Keratinocyte (primary cell): Measurements from ENCODE around the gene GPX6. TPM values are rescaled to one million over a fixed set of nuclear protein-coding genes. Genes with fewer than 3 reads are reported as not detected.

Source experiments
- DNase-seq: peaks from one replicate; pipeline ENCODE4 v3.0.0-alpha.2; 2011; ENCODE audit warnings: low read depth, missing footprints, low spot score
- FAIRE-seq: peaks from 2 replicates; lab custom pipeline; 2011; peaks lifted over from hg19 to GRCh38; lab: Jason Lieb, UNC
- H2AFZ ChIP-seq: 2 replicates; pipeline ENCODE4 v1.6.0; 2012; ENCODE audit warnings: low read length, control low read depth, inconsistent platforms; ENCODE audit not compliant: control insufficient read depth
- H3K27ac ChIP-seq: 2 replicates; pipeline ENCODE4 v1.5.1; 2011; ENCODE audit warnings: low read length; ENCODE audit not compliant: control insufficient read depth, insufficient read depth
- H3K27me3 ChIP-seq: 3 replicates; pipeline ENCODE4 v1.6.0; 2011; ENCODE audit warnings: low read length; ENCODE audit not compliant: control insufficient read depth, insufficient read depth; ENCODE audit errors: extremely low read depth
- H3K36me3 ChIP-seq, 2 experiments: 2 replicates in 1 of 2; 3 replicates in 1 of 2; pipeline ENCODE4 v1.5.1; 2011; ENCODE audit warnings: low read length in 2 of 2, mild to moderate bottlenecking in 1 of 2; ENCODE audit not compliant: control insufficient read depth in 2 of 2, insufficient read depth in 2 of 2; ENCODE audit errors: extremely low read depth in 1 of 2
- H3K4me1 ChIP-seq: 3 replicates; pipeline ENCODE4 v1.5.1; 2011; ENCODE audit warnings: low read length; ENCODE audit not compliant: control insufficient read depth, insufficient read depth; ENCODE audit errors: extremely low read depth
- H3K4me2 ChIP-seq: 3 replicates; pipeline ENCODE4 v1.6.0; 2011; ENCODE audit warnings: low read depth, low read length; ENCODE audit not compliant: control insufficient read depth, insufficient read depth; ENCODE audit errors: extremely low read depth
- H3K4me3 ChIP-seq, 3 experiments: fragments of 200-600 bp in 1 of 3; sonication (generic) in 1 of 3; 2 replicates in 2 of 3; 3 replicates in 1 of 3; pipeline ENCODE4 v1.5.1; 2011 to 2016; ENCODE audit warnings: low read length in 3 of 3, mild to moderate bottlenecking in 3 of 3, control low read depth in 2 of 3, inconsistent platforms in 1 of 3, low read depth in 1 of 3, mixed read lengths in 1 of 3, mixed run types in 1 of 3, moderate library complexity in 1 of 3; ENCODE audit not compliant: control insufficient read depth in 2 of 3, insufficient read depth in 2 of 3; ENCODE audit errors: extremely low read depth in 1 of 3
- H3K79me2 ChIP-seq: 2 replicates; pipeline ENCODE4 v1.6.0; 2012; ENCODE audit warnings: low read length; ENCODE audit not compliant: control insufficient read depth, insufficient read depth
- H3K9ac ChIP-seq: 3 replicates; pipeline ENCODE4 v1.6.0; 2011; ENCODE audit warnings: low read length; ENCODE audit not compliant: control insufficient read depth, insufficient read depth; ENCODE audit errors: extremely low read depth
- H3K9me1 ChIP-seq: 3 replicates; pipeline ENCODE4 v1.6.0; 2011; ENCODE audit warnings: low read length; ENCODE audit not compliant: control insufficient read depth, insufficient read depth; ENCODE audit errors: extremely low read depth
- H3K9me3 ChIP-seq: 2 replicates; pipeline ENCODE4 v1.5.1; 2012; ENCODE audit warnings: low read depth, low read length; ENCODE audit not compliant: control insufficient read depth
- H4K20me1 ChIP-seq: 3 replicates; pipeline ENCODE4 v1.6.0; 2011; ENCODE audit warnings: low read length; ENCODE audit not compliant: control insufficient read depth, insufficient read depth; ENCODE audit errors: extremely low read depth
- EZH2 ChIP-seq: IDR thresholded peaks from one replicate; pipeline ENCODE4 v1.6.1; 2012; ENCODE audit warnings: inconsistent platforms, mild to moderate bottlenecking, low read length, moderate library complexity
- dilution Hi-C: fragments of 300-500 bp; cut with MboI; formaldehyde crosslinking; loops from one replicate; pipeline ENCODE4 v1.7.0; 2020; ENCODE audit warnings: low sequenced_read_pairs; ENCODE audit not compliant: extremely low pct_ligation_motif_present
- polyA minus RNA-seq, 3 experiments: library from RNA; depleted of rRNA, polyadenylated mRNA; stranded (reverse); fragments of >200 nt; gene quantifications; 1 replicate in 1 of 3; 2 replicates in 1 of 3; 3 replicates in 1 of 3; pipeline ENCODE4 v1.2.3, GENCODE V29; 2011
- polyA plus RNA-seq, 5 experiments: library from polyadenylated mRNA; depleted of rRNA in 3 of 5; stranded (reverse) in 3 of 5; stranded (forward) in 1 of 5; unstranded in 1 of 5; fragments of >200 nt; gene quantifications; 1 replicate in 1 of 5; 2 replicates in 3 of 5; 3 replicates in 1 of 5; pipeline versions ENCODE4 v1.2.1 to v1.2.3, GENCODE V29; 2011 to 2012; ENCODE audit warnings: missing spikeins in 2 of 5, low read depth in 1 of 5, low replicate concordance in 1 of 5
- TF ChIP-seq, protein P1 (sequence below), 3 experiments: IDR thresholded peaks in 1 of 3; conservative IDR thresholded peaks in 1 of 3; optimal IDR thresholded peaks in 1 of 3; 2 replicates in 2 of 3; 3 replicates in 1 of 3; pipeline versions ENCODE3 to v1.5.1; 2011; ENCODE audit warnings: low read length in 3 of 3, mild to moderate bottlenecking in 3 of 3, moderate library complexity in 2 of 3, control low read depth in 1 of 3, inconsistent platforms in 1 of 3; ENCODE audit not compliant: insufficient read depth in 2 of 3; ENCODE audit errors: extremely low read depth in 1 of 3

Gene GPX6, protein sequence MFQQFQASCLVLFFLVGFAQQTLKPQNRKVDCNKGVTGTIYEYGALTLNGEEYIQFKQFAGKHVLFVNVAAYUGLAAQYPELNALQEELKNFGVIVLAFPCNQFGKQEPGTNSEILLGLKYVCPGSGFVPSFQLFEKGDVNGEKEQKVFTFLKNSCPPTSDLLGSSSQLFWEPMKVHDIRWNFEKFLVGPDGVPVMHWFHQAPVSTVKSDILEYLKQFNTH
- polyA plus RNA-seq = not detected in 3 replicates
- not detected for polyA plus RNA-seq (2011; ENCODE audit: low read depth)
- polyA plus RNA-seq (2011; cell fraction: cytosol; rRNA removed) = not detected in 2 replicates
- not detected in 2 replicates for polyA plus RNA-seq (2011; cell fraction: nucleus; rRNA removed)
- not detected in 2 replicates for polyA plus RNA-seq (2012; ENCODE audit: low replicate concordance)
- polyA minus RNA-seq = not detected in 3 replicates
- polyA minus RNA-seq (2011; cell fraction: cytosol; rRNA and poly(A)+ RNA removed) = not detected
- polyA minus RNA-seq (2011; cell fraction: nucleus; rRNA and poly(A)+ RNA removed) = not detected in 2 replicates

DNA sequence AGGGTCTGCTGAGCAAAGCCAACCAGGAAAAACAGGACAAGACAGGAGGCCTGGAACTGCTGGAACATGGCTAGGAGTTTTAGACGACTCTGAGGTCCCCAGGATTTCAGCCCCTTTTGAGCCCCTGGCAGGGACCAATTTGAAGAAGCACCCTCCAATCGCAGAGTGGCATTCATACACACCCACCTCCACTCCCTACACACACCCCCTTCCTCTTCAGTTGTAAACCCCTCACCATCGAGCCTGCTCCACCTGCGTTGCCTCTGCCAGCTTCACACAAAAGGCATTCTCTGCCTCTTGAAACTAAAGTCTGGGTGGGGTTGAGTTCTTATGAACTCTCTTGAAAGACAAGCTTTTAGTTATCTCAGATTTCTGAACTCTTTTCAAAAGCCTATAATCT lies at the start of gene GPX6:
GPX6 (minus strand) TSS at position 118 of the 400 bp plus-strand sequence; CDS start at position 68, 50 bp downstream.
- dilution Hi-C loops = no loop called here
- H3K27me3 ChIP-seq = peaks cover 6% of the 10 kb centered on the region
- H3K36me3 ChIP-seq = no peaks in the 10 kb centered on the region
- H2AFZ ChIP-seq = no peak within 1 kb of the TSS
- H3K79me2 ChIP-seq = no peaks in the 10 kb centered on the region
- TF ChIP-seq EZH2 = no peak
- TF ChIP-seq, protein P1, sequence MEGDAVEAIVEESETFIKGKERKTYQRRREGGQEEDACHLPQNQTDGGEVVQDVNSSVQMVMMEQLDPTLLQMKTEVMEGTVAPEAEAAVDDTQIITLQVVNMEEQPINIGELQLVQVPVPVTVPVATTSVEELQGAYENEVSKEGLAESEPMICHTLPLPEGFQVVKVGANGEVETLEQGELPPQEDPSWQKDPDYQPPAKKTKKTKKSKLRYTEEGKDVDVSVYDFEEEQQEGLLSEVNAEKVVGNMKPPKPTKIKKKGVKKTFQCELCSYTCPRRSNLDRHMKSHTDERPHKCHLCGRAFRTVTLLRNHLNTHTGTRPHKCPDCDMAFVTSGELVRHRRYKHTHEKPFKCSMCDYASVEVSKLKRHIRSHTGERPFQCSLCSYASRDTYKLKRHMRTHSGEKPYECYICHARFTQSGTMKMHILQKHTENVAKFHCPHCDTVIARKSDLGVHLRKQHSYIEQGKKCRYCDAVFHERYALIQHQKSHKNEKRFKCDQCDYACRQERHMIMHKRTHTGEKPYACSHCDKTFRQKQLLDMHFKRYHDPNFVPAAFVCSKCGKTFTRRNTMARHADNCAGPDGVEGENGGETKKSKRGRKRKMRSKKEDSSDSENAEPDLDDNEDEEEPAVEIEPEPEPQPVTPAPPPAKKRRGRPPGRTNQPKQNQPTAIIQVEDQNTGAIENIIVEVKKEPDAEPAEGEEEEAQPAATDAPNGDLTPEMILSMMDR (optimal IDR thresholded peaks at IDR 0.05 in 1 of 3, IDR thresholded peaks at IDR 0.05 in 1 of 3, conservative IDR thresholded peaks at IDR 0.05 in 1 of 3; ENCODE audit: extremely low read depth in 1 of 3, insufficient read depth in 2 of 3, low read length in 3 of 3) = no peak
- no peak within 1 kb of the TSS for H3K27ac ChIP-seq
- H3K9me1 ChIP-seq = no peaks in the 10 kb centered on the region
- no peak within 1 kb of the TSS for H3K9ac ChIP-seq
- no peaks in the 10 kb centered on the region for H3K4me1 ChIP-seq
- H3K4me3 ChIP-seq = no peak within 1 kb of the TSS
- H3K4me2 ChIP-seq = no peak within 1 kb of the TSS
- no peaks in the 10 kb centered on the region for H4K20me1 ChIP-seq
- FAIRE-seq = no peak
- H3K9me3 ChIP-seq = no peaks in the 10 kb centered on the region
- no peak for DNase-seq

DNA sequence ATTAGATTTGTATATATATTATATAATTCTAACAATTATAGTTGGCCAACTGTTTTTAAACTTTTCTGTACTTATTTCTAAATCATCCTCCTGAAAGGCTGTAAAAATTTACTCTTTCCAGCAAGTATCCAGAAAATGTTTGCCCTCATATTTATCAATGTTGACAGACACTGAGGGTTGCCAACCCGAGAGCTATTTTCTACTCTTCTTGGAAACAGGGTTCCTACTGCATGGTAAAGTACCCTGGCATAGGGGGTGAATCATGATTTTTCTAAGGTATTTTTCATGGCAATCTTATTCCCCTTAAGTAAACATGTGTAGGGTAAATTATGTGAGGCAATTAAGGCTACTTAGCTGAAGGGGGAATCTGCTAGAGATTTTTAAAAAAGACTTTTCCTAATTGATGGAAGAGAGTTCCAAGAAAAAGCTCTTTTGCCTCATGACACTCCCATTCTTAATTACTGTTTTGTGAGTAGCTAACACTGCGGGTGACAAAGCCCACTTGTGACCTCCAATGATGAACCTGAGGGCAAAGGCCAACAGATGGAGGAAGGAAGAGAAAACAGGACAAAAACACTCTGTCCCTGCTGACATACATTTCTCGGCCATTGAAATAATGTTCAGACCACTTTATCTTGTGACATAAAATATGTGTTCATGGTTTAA lies 48.0 kb upstream of the GPX6 start:
- H3K4me2 ChIP-seq = no peak overlapping the region
- no peaks in the 10 kb centered on the region for H3K79me2 ChIP-seq
- H4K20me1 ChIP-seq = no peaks in the 10 kb centered on the region
- dilution Hi-C loops = no loop called here
- no peaks in the 10 kb centered on the region for H3K9me1 ChIP-seq
- H3K9me3 ChIP-seq = no peaks in the 10 kb centered on the region
- TF ChIP-seq, protein P1 (optimal IDR thresholded peaks at IDR 0.05 in 1 of 3, IDR thresholded peaks at IDR 0.05 in 1 of 3, conservative IDR thresholded peaks at IDR 0.05 in 1 of 3; ENCODE audit: extremely low read depth in 1 of 3, insufficient read depth in 2 of 3, low read length in 3 of 3) = no peak
- no peak for TF ChIP-seq EZH2
- H3K9ac ChIP-seq = no peak overlapping the region
- FAIRE-seq (no peak), DNase-seq (no peak)
- peaks cover 18% of the 10 kb centered on the region for H3K27me3 ChIP-seq
- no peak overlapping the region for H2AFZ ChIP-seq
- H3K4me1 ChIP-seq = no peaks in the 10 kb centered on the region
- no peak overlapping the region for H3K27ac ChIP-seq
- no peaks in the 10 kb centered on the region for H3K36me3 ChIP-seq
- no peak overlapping the region for H3K4me3 ChIP-seq
